Panc1 (cell line): ENCODE measurements around the gene SEPHS2. TPM values are rescaled to one million over a fixed set of nuclear protein-coding genes. Genes with fewer than 3 reads are reported as not detected.
"Not testable (repeated sequence)": the region's sequence is repeated elsewhere in the genome, so short reads cannot be mapped to it uniquely, and the experiment has no call there.

Source experiments
- ATAC-seq: fragments of 200-7000 bp; cut with Tn5 transposase; 2 replicates; pipeline ENCODE4 v1.9.1; 2020; ENCODE audit warnings: mild to moderate bottlenecking, moderate library complexity
- BruUV-seq: library from RNA; stranded (reverse); fragments of 400-500 nt; replicated peaks from 2 replicates; lab custom pipeline; 2021; lab: Mats Ljungman, UMichigan
- CTCF ChIA-PET: fragments of 300-600 bp; sonication (Branson Sonifier 250); formaldehyde crosslinking; loops from one replicate; lab custom pipeline; 2022; ENCODE audit warnings: antibody characterized with exemption; lab: Charles Lee
- POLR2A ChIA-PET: fragments of 300-600 bp; sonication (Branson Sonifier 250); formaldehyde crosslinking; loops from one replicate; lab custom pipeline; 2022; ENCODE audit warnings: antibody characterized with exemption; lab: Charles Lee
- DNase-seq: peaks from one replicate; pipeline ENCODE4 v3.0.0-alpha.2; 2010; ENCODE audit warnings: low read depth, low spot score
- H3K27ac ChIP-seq: 2 replicates; pipeline ENCODE4 v1.5.1; 2011; ENCODE audit warnings: mild to moderate bottlenecking, low read length, inconsistent platforms
- H3K27me3 ChIP-seq: fragments of 200-500 bp; sonication (Bioruptor generic); 2 replicates; pipeline ENCODE4 v1.6.0; 2014; ENCODE audit warnings: low read length, inconsistent platforms; ENCODE audit not compliant: control insufficient read depth, insufficient read depth
- H3K36me3 ChIP-seq: fragments of 200-500 bp; sonication (Bioruptor generic); 2 replicates; pipeline ENCODE4 v1.5.1; 2014; ENCODE audit warnings: inconsistent platforms, mild to moderate bottlenecking, low read length, moderate library complexity; ENCODE audit not compliant: control insufficient read depth, insufficient read depth
- H3K4me1 ChIP-seq: 2 replicates; pipeline ENCODE4 v1.5.1; 2011; ENCODE audit warnings: inconsistent platforms, mild to moderate bottlenecking, low read length, moderate library complexity; ENCODE audit not compliant: control insufficient read depth, insufficient read depth
- H3K4me3 ChIP-seq, 2 experiments: 2 replicates each; pipeline ENCODE4 v1.5.1; 2011 to 2012; ENCODE audit warnings: low read depth in 2 of 2, low read length in 2 of 2, mild to moderate bottlenecking in 2 of 2, inconsistent platforms in 1 of 2, moderate library complexity in 1 of 2
- H3K9me3 ChIP-seq: fragments of 200-500 bp; sonication (Bioruptor generic); 2 replicates; pipeline ENCODE4 v1.5.1; 2014; ENCODE audit warnings: low read depth, mild to moderate bottlenecking, inconsistent platforms, low read length, moderate library complexity; ENCODE audit not compliant: control insufficient read depth, insufficient read depth
- CTCF ChIP-seq: fragments of 450-650 bp; IDR thresholded peaks from 2 replicates; pipeline ENCODE4 v1.5.1; 2017; ENCODE audit warnings: mild to moderate bottlenecking
- POLR2AphosphoS5 ChIP-seq: IDR thresholded peaks from 2 replicates; pipeline ENCODE4 v1.6.1; 2012; ENCODE audit warnings: mild to moderate bottlenecking, low read depth, low read length, moderate library complexity
- REST ChIP-seq, 2 experiments: IDR thresholded peaks; 2 replicates each; pipeline ENCODE4 v1.6.1; 2011 to 2012; ENCODE audit warnings: low read depth in 2 of 2, control low read depth in 1 of 2, low read length in 1 of 2, mild to moderate bottlenecking in 1 of 2, moderate library complexity in 1 of 2; ENCODE audit not compliant: insufficient read depth in 1 of 2
- SIN3A ChIP-seq: IDR thresholded peaks from 2 replicates; pipeline ENCODE4 v1.6.1; 2012; ENCODE audit warnings: low read depth, mild to moderate bottlenecking, low read length, moderate library complexity, borderline replicate concordance; ENCODE audit not compliant: insufficient read depth
- TCF7L2 ChIP-seq: IDR thresholded peaks from 2 replicates; pipeline ENCODE4 v1.6.1; 2011; ENCODE audit warnings: mild to moderate bottlenecking, low read depth, low read length, inconsistent platforms
- in situ Hi-C: cut with HindIII; loops from 2 replicates; pipeline ENCODE4 v1.10.0; 2016; ENCODE audit warnings: low sequenced_read_pairs, low pct_unique_long_range_greater_than_20kb
- intact Hi-C: fragments of 100-400 bp; cut with micrococcal nuclease; formaldehyde crosslinking; loops from one replicate; pipeline ENCODE4 v1.10.0; 2022; ENCODE audit not compliant: unreplicated experiment
- total RNA-seq: library from RNA; stranded (reverse); gene quantifications from one replicate; pipeline ENCODE4 v1.2.1, GENCODE V29; 2021; ENCODE audit not compliant: unreplicated experiment

The SEPHS2 gene
- total RNA-seq, 1 experiment from 2014 or later: 68.5 TPM

DNA sequence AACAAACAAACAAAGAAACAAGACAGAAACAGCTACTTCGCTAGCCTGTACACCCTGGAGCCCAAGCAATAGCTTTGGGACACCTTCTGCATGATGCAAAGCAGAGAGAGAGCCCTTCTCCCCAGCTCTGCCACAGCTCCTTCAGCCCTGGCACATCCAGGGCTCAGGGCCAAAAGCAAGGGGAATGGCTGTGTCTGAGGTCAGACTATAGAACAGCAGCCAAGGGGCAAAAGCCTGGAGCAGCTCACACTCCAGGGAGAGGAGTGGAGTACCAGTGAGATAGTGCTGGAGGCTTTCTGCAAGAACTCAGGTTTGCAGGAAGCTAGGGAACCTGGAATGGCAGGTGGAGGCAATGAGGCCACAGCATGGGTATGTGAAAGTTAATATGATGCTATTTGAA lies 11.6 kb upstream of the SEPHS2 start:
- H3K4me3 ChIP-seq: no peak overlapping the region
- BruUV-seq: no TSS peak
- in situ Hi-C loops (no loop called here), intact Hi-C loops (no loop called here)
- no peaks in the 10 kb centered on the region for H3K36me3 ChIP-seq
- DNase-seq (no peak), ATAC-seq (no peak)
- POLR2A ChIA-PET: interaction anchor here (0.8 kb wide), 1 partner anchor 23 kb away, joined by 17 read pairs; no protein-coding TSS in a partner anchor
- TF ChIP-seq SIN3A (no peak), CTCF (no peak), REST (IDR thresholded peaks at IDR 0.05; ENCODE audit: insufficient read depth in 1 of 2, low read depth in 2 of 2, low read length in 1 of 2) (no peak), POLR2AphosphoS5 (no peak), TCF7L2 (no peak)
- CTCF ChIA-PET: interaction anchor here (0.5 kb wide), 1 partner anchor 140 kb away, joined by 3 read pairs; no protein-coding TSS in a partner anchor
- no peaks in the 10 kb centered on the region for H3K9me3 ChIP-seq
- H3K27ac ChIP-seq: no peak overlapping the region
- no peaks in the 10 kb centered on the region for H3K27me3 ChIP-seq
- H3K4me1 ChIP-seq: no peaks in the 10 kb centered on the region

DNA sequence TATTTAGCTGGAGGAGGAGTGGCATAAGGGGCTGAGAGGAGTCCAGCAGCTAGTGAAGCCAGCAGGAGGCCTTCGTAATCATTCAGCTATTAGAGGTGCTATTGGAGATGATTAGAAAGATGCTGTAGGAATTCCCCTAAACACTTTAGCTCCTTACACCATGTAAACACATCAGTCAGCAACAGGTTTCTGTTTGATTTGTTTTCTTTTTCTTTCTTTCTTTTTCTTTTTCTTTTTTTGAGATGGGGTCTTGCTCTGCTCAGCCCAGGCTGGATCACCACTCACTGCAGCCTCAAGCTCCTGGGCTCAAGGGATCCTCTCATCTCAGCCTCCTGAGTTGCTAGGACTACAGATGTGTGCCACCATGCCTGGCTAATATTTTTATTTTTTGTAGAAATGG lies 10.6 kb upstream of the SEPHS2 start:
- in situ Hi-C loops (no loop called here), intact Hi-C loops (no loop called here)
- H3K9me3 ChIP-seq: no peaks in the 10 kb centered on the region
- H3K4me1 ChIP-seq: no peaks in the 10 kb centered on the region
- CTCF ChIA-PET: interaction anchor here (0.9 kb wide), 1 partner anchor 142 kb away, joined by 3 read pairs; no protein-coding TSS in a partner anchor
- POLR2A ChIA-PET: no interaction called here
- no peaks in the 10 kb centered on the region for H3K27me3 ChIP-seq
- ATAC-seq: no peak
- H3K36me3 ChIP-seq: no peaks in the 10 kb centered on the region
- DNase-seq: no peak
- H3K27ac ChIP-seq: no peak overlapping the region
- no peak overlapping the region for H3K4me3 ChIP-seq
- no TSS peak for BruUV-seq
- no peak for TF ChIP-seq CTCF
- no peak for TF ChIP-seq REST (IDR thresholded peaks at IDR 0.05; ENCODE audit: insufficient read depth in 1 of 2, low read depth in 2 of 2, low read length in 1 of 2)
- no peak for TF ChIP-seq POLR2AphosphoS5
- TF ChIP-seq TCF7L2: no peak
- no peak for TF ChIP-seq SIN3A

DNA sequence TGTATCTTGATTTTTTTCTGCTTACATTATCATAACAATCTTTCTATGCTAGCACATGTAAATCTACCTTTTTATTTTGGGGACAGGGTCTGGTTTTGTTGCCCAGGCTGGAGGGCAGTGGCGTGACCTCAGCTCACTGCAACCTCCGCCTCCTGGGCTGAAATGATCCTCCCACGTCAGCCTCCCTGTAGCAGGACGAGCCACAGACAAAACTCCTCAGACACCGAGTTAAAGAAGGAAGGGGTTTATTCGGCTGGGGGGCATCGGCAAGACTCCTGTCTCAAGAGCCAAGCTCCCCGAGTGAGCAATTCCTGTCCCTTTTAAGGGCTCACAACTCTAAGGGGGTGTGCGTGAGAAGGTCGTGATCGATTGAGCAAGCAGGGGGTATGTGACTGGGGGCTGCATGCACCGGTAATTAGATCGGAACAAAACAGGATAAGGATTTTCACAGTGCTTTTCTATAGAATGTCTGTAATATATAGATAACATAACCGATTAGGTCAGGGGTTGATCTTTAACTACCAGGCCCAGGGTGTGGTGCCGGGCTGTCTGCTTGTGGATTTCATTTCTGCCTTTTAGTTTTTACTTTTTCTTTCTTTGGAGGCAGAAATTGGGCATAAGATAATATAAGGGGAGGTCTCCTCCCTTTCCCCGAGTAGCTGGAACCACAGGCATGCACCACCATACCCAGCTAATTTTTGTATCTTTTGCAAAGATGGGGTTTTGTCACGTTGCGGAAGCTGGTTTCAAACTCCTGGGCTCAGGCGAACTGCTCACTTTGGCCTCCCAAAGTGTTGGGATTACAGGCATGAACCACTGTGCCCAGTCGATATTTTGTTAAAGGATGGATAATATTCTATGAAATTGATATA lies 7.3 kb upstream of the SEPHS2 start:
- in situ Hi-C loops, intact Hi-C loops, H3K4me1 ChIP-seq, BruUV-seq, H3K4me3 ChIP-seq, DNase-seq, ATAC-seq, H3K9me3 ChIP-seq, H3K27ac ChIP-seq, H3K27me3 ChIP-seq, H3K36me3 ChIP-seq: not testable (repeated sequence)
- CTCF ChIA-PET: interaction anchor here (0.6 to 1.2 kb wide), 2 partner anchors 9 to 440 kb away, joined by 3 to 4 read pairs; no protein-coding TSS in a partner anchor
- POLR2A ChIA-PET: interaction anchor here (0.7 kb wide), 1 partner anchor 61 kb away, joined by 4 read pairs; no protein-coding TSS in a partner anchor
